ENCODE measurements around the gene MYZAP. TPM values are rescaled to one million over a fixed set of nuclear protein-coding genes. Genes with fewer than 3 reads are reported as not detected.

MYZAP gene
- total RNA-seq, 1 experiment from 2014 or later = 0.63 TPM

- Histone ChIP-seq H3K23ac (ENCODE audit: insufficient read length, low read depth, low read length) (no peak overlapping the region), H2BK5ac (ENCODE audit: insufficient read length, low read length) (no peak overlapping the region), H3K4ac (ENCODE audit: low read depth, low read length) (no peak overlapping the region), H4K20me1 (ENCODE audit: control insufficient read depth, insufficient read depth, insufficient read length) (no peaks in the 10 kb centered on the region), H3K4me1 (ENCODE audit: insufficient read depth, low read length) (no peaks in the 10 kb centered on the region), H2BK20ac (ENCODE audit: low read depth, low read length, poor library complexity, severe bottlenecking) (no peak overlapping the region), H3K79me2 (ENCODE audit: insufficient read depth, low read length) (no peaks in the 10 kb centered on the region), H3K56ac (ENCODE audit: insufficient read length, low read depth, low read length) (no peak overlapping the region), H4K8ac (replicated peaks; ENCODE audit: insufficient read length, low read depth, low read length) (no peak overlapping the region), H3K23me2 (ENCODE audit: insufficient read length, low read depth, low read length, poor library complexity, severe bottlenecking) (no peaks in the 10 kb centered on the region), H2BK15ac (ENCODE audit: low read depth, low read length) (no peak overlapping the region), H3K79me1 (ENCODE audit: insufficient read depth, low read depth, low read length, poor library complexity, severe bottlenecking) (no peaks in the 10 kb centered on the region), H2AK5ac (ENCODE audit: insufficient read length, low read length) (no peak overlapping the region), H3K9ac (ENCODE audit: extremely low read depth, insufficient read length, low read length) (no peak overlapping the region), H4K91ac (ENCODE audit: insufficient read length, low read depth, low read length) (no peak overlapping the region), H3K27me3 (ENCODE audit: insufficient read depth, low read length) (no peaks in the 10 kb centered on the region), H3K4me2 (ENCODE audit: insufficient read depth, insufficient read length, low read length) (no peak overlapping the region), H2BK120ac (ENCODE audit: low read depth, low read length, poor library complexity, severe bottlenecking) (no peak overlapping the region), H3K14ac (ENCODE audit: insufficient read depth, low read length) (no peak overlapping the region), H3K18ac (ENCODE audit: insufficient read length, low read depth, low read length) (no peak overlapping the region), H4K5ac (ENCODE audit: insufficient read length, low read depth, low read length) (no peak overlapping the region), H3T11ph (ENCODE audit: low read length) (no peak overlapping the region), H3K9me3 (ENCODE audit: control insufficient read depth, low read depth, low read length) (no peaks in the 10 kb centered on the region), H2BK12ac (ENCODE audit: insufficient read length, low read depth, low read length) (no peak overlapping the region), H2AFZ (ENCODE audit: low read length) (no peak overlapping the region), H3K27ac (ENCODE audit: insufficient read length, low read depth, low read length) (no peak overlapping the region)
- H3K27me3 Mint-ChIP-seq (ENCODE audit: low read depth) = peaks cover 9% of the 10 kb centered on the region
- H3K9me3 Mint-ChIP-seq = peaks cover 6 to 7% of the 10 kb centered on the region in 2 experiments
- no peak overlapping the region for H3K27ac Mint-ChIP-seq
- no peak for DNase-seq
- WGBS (ENCODE audit: extremely low coverage, insufficient read length, low lambda C conversion rate) = no CpG with 5 or more reads among the region's 3 CpGs
- H3K4me1 Mint-ChIP-seq = no peaks in the 10 kb centered on the region
- peaks cover 0 to 4% (median 0%) of the 10 kb centered on the region in 3 experiments; a peak in 2 of 7 replicates for H3K36me3 Mint-ChIP-seq (ENCODE audit: insufficient read depth in 1 of 3, low read depth in 3 of 3)
- H3K4me3 Mint-ChIP-seq = no peak overlapping the region
- TF ChIP-seq CTCF (conservative IDR thresholded peaks at IDR 0.05) = no peak
Measured at GRCh38 chr15:57583720-57584119, 8.0 kb upstream of the MYZAP start.
